ENCODE data around the gene CYFIP2. TPM values are rescaled to one million over a fixed set of nuclear protein-coding genes. Genes with fewer than 3 reads are reported as not detected.

The CYFIP2 gene
- total and polyA plus RNA-seq, 2 of the 13 experiments (the other 11 are each of a cell fraction or from before 2014, with no cell fraction given) = 22.6 to 30.3 TPM

DNA sequence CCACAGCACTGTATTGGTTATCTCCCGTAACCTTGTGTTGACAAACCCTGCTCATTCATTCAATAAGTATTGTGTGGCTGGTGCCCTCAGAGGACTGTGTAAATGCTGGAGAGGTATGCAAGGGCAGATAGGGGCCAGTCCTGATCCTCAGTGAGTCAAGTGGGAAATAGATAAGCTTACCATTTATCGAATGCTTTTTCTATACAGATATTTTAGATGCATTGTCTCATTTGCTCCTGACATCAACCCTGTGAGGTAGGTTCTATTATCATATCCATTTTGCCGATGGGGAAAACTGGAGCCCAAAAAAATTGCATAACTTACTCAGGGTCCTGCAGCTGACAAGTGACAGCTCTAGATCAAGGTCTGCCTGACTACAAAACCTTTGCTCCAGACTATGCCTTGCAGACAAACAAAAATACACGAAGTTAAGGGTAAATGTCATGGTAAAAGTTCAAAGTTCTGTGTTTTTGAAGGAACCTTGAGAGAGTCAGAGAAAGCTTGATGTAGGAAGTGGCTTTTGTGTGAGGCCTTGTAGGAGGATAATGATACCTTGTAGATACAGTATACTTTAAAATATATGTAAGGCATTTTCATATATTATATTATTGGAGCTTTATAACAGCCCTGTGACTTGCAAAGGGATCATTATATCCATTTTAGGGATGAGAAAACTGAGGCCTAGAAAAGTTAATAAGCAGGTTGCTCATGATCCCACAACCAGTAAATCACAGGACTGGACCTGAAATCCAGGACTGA lies 22.7 kb downstream of the CYFIP2 start (continued):
- TF ChIP-seq, protein P1, sequence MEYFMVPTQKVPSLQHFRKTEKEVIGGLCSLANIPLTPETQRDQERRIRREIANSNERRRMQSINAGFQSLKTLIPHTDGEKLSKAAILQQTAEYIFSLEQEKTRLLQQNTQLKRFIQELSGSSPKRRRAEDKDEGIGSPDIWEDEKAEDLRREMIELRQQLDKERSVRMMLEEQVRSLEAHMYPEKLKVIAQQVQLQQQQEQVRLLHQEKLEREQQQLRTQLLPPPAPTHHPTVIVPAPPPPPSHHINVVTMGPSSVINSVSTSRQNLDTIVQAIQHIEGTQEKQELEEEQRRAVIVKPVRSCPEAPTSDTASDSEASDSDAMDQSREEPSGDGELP (IDR thresholded peaks at IDR 0.05; ENCODE audit: borderline replicate concordance, low read depth) = peak; percentile 76
- TF ChIP-seq TARDBP (CRISPR knock-in tag; IDR thresholded peaks at IDR 0.05) = peak; percentile 23; the same call in 1 of the 2 replicates
- TF ChIP-seq GATA4 (IDR thresholded peaks at IDR 0.05; ENCODE audit: borderline replicate concordance, low read depth) = no peak
- TF ChIP-seq, protein P2, sequence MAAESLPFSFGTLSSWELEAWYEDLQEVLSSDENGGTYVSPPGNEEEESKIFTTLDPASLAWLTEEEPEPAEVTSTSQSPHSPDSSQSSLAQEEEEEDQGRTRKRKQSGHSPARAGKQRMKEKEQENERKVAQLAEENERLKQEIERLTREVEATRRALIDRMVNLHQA (CRISPR knock-in tag; IDR thresholded peaks at IDR 0.05) = no peak
- TF ChIP-seq FOXO1 (CRISPR knock-in tag; IDR thresholded peaks at IDR 0.05) = peak; percentile 39; the same call in 1 of the 2 replicates
- TF ChIP-seq, protein P3, sequence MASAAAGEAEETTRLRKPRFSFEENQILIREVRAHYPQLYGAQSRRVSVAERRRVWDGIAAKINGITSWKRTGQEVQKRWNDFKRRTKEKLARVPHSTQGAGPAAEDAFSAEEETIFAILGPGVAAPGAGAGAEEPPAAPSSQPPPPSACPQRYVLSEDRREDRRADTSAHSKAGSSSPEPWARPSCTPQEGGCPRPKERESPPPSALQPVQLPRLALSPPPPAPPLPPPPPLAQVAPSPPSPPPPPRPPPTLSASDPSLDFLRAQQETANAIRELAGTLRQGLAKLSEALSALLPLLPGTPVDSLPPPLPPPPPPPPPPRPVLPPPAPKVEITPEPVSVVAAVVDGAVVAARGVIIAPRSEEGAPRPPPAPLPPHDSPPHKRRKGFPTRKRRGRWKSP (CRISPR knock-in tag; IDR thresholded peaks at IDR 0.05) = no peak
- no peak; the same call in 1 of the 2 replicates for TF ChIP-seq TCF7 (IDR thresholded peaks at IDR 0.05; ENCODE audit: low read depth)
- TF ChIP-seq, protein P4, sequence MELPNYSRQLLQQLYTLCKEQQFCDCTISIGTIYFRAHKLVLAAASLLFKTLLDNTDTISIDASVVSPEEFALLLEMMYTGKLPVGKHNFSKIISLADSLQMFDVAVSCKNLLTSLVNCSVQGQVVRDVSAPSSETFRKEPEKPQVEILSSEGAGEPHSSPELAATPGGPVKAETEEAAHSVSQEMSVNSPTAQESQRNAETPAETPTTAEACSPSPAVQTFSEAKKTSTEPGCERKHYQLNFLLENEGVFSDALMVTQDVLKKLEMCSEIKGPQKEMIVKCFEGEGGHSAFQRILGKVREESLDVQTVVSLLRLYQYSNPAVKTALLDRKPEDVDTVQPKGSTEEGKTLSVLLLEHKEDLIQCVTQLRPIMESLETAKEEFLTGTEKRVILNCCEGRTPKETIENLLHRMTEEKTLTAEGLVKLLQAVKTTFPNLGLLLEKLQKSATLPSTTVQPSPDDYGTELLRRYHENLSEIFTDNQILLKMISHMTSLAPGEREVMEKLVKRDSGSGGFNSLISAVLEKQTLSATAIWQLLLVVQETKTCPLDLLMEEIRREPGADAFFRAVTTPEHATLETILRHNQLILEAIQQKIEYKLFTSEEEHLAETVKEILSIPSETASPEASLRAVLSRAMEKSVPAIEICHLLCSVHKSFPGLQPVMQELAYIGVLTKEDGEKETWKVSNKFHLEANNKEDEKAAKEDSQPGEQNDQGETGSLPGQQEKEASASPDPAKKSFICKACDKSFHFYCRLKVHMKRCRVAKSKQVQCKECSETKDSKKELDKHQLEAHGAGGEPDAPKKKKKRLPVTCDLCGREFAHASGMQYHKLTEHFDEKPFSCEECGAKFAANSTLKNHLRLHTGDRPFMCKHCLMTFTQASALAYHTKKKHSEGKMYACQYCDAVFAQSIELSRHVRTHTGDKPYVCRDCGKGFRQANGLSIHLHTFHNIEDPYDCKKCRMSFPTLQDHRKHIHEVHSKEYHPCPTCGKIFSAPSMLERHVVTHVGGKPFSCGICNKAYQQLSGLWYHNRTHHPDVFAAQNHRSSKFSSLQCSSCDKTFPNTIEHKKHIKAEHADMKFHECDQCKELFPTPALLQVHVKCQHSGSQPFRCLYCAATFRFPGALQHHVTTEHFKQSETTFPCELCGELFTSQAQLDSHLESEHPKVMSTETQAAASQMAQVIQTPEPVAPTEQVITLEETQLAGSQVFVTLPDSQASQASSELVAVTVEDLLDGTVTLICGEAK (IDR thresholded peaks at IDR 0.05) = no peak
- TF ChIP-seq, protein P4 (CRISPR knock-in tag; IDR thresholded peaks at IDR 0.05) = no peak
- no peak for TF ChIP-seq MXD4 (CRISPR knock-in tag; IDR thresholded peaks at IDR 0.05)
- TF ChIP-seq ZNF260 (CRISPR knock-in tag; IDR thresholded peaks at IDR 0.05; ENCODE audit: borderline replicate concordance, low read depth) = no peak
- TF ChIP-seq, protein P5, sequence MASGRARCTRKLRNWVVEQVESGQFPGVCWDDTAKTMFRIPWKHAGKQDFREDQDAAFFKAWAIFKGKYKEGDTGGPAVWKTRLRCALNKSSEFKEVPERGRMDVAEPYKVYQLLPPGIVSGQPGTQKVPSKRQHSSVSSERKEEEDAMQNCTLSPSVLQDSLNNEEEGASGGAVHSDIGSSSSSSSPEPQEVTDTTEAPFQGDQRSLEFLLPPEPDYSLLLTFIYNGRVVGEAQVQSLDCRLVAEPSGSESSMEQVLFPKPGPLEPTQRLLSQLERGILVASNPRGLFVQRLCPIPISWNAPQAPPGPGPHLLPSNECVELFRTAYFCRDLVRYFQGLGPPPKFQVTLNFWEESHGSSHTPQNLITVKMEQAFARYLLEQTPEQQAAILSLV (CRISPR knock-in tag; IDR thresholded peaks at IDR 0.05; ENCODE audit: borderline replicate concordance) = no peak
- TF ChIP-seq ZNF777 (CRISPR knock-in tag; IDR thresholded peaks at IDR 0.05) = no peak
- peak; percentile 31 for TF ChIP-seq DPF2 (CRISPR knock-in tag; IDR thresholded peaks at IDR 0.05; ENCODE audit: borderline replicate concordance, low read depth)
- TF ChIP-seq NR3C1 (CRISPR knock-in tag; IDR thresholded peaks at IDR 0.05) = no peak
- no peak for TF ChIP-seq SAFB2 (CRISPR knock-in tag; IDR thresholded peaks at IDR 0.05; ENCODE audit: borderline replicate concordance, low read depth)
